ENCODE measurements around the gene SUGP2. TPM values are rescaled to one million over a fixed set of nuclear protein-coding genes. Genes with fewer than 3 reads are reported as not detected.

The SUGP2 gene
- total RNA-seq, 1 experiment from 2014 or later, result 95.2 TPM

DNA sequence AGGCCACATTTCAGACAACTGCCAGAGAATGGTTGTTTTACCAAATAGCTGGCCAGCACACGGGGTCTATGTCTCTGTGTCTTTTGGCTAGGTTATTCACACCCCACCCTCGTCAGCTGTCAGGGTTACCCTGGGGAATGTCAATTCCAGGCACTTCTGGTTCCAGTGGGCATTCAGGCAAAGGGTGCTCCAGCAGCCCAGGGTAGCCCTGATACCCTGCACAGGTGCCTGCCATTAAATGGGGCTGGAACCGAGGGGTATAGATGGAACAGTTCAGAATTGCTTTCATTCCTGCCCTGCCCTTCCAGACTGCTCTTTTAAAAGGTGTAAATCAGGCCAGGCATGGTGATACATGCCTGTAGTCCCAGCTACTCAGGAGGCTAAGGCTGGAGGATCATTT is 49.1 kb downstream of the SUGP2 start:
- Histone ChIP-seq H3K23me2 (ENCODE audit: insufficient read length, low read depth, low read length, poor library complexity, severe bottlenecking) (no peaks in the 10 kb centered on the region), H4K5ac (ENCODE audit: insufficient read length, low read depth, low read length) (no peak overlapping the region), H3K14ac (ENCODE audit: insufficient read depth, low read length) (no peak overlapping the region), H3K9ac (ENCODE audit: extremely low read depth, insufficient read length, low read length) (no peak overlapping the region), H3K18ac (ENCODE audit: insufficient read length, low read depth, low read length) (no peak overlapping the region), H2AK5ac (ENCODE audit: insufficient read length, low read length) (no peak overlapping the region), H3K9me3 (ENCODE audit: control insufficient read depth, low read depth, low read length) (no peaks in the 10 kb centered on the region), H2BK20ac (ENCODE audit: low read depth, low read length, poor library complexity, severe bottlenecking) (no peak overlapping the region), H3K23ac (ENCODE audit: insufficient read length, low read depth, low read length) (no peak overlapping the region), H3K79me1 (ENCODE audit: insufficient read depth, low read depth, low read length, poor library complexity, severe bottlenecking) (no peaks in the 10 kb centered on the region), H3K4me2 (ENCODE audit: insufficient read depth, insufficient read length, low read length) (no peak overlapping the region), H2BK120ac (ENCODE audit: low read depth, low read length, poor library complexity, severe bottlenecking) (no peak overlapping the region), H3K56ac (ENCODE audit: insufficient read length, low read depth, low read length) (no peak overlapping the region), H4K20me1 (ENCODE audit: control insufficient read depth, insufficient read depth, insufficient read length) (peaks cover 2% of the 10 kb centered on the region), H3K4ac (ENCODE audit: low read depth, low read length) (no peak overlapping the region), H3T11ph (ENCODE audit: low read length) (no peak overlapping the region), H3K27me3 (ENCODE audit: insufficient read depth, low read length) (no peaks in the 10 kb centered on the region), H2BK12ac (ENCODE audit: insufficient read length, low read depth, low read length) (no peak overlapping the region), H4K91ac (ENCODE audit: insufficient read length, low read depth, low read length) (no peak overlapping the region), H3K79me2 (ENCODE audit: insufficient read depth, low read length) (no peaks in the 10 kb centered on the region), H4K8ac (replicated peaks; ENCODE audit: insufficient read length, low read depth, low read length) (no peak overlapping the region), H2BK15ac (ENCODE audit: low read depth, low read length) (no peak overlapping the region), H3K27ac (ENCODE audit: insufficient read length, low read depth, low read length) (no peak overlapping the region), H2AFZ (ENCODE audit: low read length) (no peak overlapping the region), H2BK5ac (ENCODE audit: insufficient read length, low read length) (no peak overlapping the region), H3K4me1 (ENCODE audit: insufficient read depth, low read length) (no peaks in the 10 kb centered on the region)
- no peak overlapping the region for H3K27ac Mint-ChIP-seq
- peaks cover 35% of the 10 kb centered on the region for H3K27me3 Mint-ChIP-seq (ENCODE audit: low read depth)
- no peak for DNase-seq
- H3K4me1 Mint-ChIP-seq, result peaks cover 5 to 7% of the 10 kb centered on the region in 2 experiments; a peak in 2 of 4 replicates
- TF ChIP-seq, protein P1, sequence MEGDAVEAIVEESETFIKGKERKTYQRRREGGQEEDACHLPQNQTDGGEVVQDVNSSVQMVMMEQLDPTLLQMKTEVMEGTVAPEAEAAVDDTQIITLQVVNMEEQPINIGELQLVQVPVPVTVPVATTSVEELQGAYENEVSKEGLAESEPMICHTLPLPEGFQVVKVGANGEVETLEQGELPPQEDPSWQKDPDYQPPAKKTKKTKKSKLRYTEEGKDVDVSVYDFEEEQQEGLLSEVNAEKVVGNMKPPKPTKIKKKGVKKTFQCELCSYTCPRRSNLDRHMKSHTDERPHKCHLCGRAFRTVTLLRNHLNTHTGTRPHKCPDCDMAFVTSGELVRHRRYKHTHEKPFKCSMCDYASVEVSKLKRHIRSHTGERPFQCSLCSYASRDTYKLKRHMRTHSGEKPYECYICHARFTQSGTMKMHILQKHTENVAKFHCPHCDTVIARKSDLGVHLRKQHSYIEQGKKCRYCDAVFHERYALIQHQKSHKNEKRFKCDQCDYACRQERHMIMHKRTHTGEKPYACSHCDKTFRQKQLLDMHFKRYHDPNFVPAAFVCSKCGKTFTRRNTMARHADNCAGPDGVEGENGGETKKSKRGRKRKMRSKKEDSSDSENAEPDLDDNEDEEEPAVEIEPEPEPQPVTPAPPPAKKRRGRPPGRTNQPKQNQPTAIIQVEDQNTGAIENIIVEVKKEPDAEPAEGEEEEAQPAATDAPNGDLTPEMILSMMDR (conservative IDR thresholded peaks at IDR 0.05), result no peak
- H3K4me3 Mint-ChIP-seq, result no peak overlapping the region
- no CpG with 5 or more reads among the region's 3 CpGs for WGBS (ENCODE audit: extremely low coverage, insufficient read length, low lambda C conversion rate)
- no peaks in the 10 kb centered on the region for H3K36me3 Mint-ChIP-seq (ENCODE audit: insufficient read depth in 1 of 3, low read depth in 3 of 3)
- no peaks in the 10 kb centered on the region for H3K9me3 Mint-ChIP-seq
